ENCODE measurements around the gene ZNF813.

DNA sequence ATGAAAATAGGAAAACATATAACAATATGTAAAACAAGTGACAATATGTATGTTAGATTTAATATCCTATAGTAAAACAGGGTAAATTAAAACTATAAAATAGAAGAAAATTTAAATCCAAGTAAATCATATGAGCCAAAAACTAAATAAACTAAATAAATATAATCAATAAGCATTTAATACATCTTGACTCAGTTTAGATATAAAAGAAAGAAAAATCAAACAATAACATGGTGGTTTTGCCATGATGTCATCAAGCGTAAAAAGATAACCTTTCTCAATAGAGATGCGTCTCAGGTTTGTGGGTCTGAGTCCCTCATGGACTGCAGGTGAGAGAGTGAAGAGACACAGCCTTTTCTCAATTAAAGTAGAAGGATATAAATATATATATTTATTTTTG, 43.8 kb downstream of the ZNF813 start:
- TF ChIP-seq POLR2A (IDR thresholded peaks at IDR 0.05): no peak
- TF ChIP-seq, protein P1, sequence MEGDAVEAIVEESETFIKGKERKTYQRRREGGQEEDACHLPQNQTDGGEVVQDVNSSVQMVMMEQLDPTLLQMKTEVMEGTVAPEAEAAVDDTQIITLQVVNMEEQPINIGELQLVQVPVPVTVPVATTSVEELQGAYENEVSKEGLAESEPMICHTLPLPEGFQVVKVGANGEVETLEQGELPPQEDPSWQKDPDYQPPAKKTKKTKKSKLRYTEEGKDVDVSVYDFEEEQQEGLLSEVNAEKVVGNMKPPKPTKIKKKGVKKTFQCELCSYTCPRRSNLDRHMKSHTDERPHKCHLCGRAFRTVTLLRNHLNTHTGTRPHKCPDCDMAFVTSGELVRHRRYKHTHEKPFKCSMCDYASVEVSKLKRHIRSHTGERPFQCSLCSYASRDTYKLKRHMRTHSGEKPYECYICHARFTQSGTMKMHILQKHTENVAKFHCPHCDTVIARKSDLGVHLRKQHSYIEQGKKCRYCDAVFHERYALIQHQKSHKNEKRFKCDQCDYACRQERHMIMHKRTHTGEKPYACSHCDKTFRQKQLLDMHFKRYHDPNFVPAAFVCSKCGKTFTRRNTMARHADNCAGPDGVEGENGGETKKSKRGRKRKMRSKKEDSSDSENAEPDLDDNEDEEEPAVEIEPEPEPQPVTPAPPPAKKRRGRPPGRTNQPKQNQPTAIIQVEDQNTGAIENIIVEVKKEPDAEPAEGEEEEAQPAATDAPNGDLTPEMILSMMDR (IDR thresholded peaks at IDR 0.05): no peak
